Hippocampal formation (tissue), 2 donors: ENCODE results near the gene ALDOA.
A peak's percentile ranks its signal among the peaks of the same experiment; 100 is the strongest.
"Not testable (repeated sequence)": the region's sequence is repeated elsewhere in the genome, so short reads cannot be mapped to it uniquely, and the experiment has no call there.

Experiments used
- DNase-seq, 2 donors: peaks; one replicate each; lab custom pipeline; 2025; lab: John Stamatoyannopoulos, UW

The ALDOA gene

DNA sequence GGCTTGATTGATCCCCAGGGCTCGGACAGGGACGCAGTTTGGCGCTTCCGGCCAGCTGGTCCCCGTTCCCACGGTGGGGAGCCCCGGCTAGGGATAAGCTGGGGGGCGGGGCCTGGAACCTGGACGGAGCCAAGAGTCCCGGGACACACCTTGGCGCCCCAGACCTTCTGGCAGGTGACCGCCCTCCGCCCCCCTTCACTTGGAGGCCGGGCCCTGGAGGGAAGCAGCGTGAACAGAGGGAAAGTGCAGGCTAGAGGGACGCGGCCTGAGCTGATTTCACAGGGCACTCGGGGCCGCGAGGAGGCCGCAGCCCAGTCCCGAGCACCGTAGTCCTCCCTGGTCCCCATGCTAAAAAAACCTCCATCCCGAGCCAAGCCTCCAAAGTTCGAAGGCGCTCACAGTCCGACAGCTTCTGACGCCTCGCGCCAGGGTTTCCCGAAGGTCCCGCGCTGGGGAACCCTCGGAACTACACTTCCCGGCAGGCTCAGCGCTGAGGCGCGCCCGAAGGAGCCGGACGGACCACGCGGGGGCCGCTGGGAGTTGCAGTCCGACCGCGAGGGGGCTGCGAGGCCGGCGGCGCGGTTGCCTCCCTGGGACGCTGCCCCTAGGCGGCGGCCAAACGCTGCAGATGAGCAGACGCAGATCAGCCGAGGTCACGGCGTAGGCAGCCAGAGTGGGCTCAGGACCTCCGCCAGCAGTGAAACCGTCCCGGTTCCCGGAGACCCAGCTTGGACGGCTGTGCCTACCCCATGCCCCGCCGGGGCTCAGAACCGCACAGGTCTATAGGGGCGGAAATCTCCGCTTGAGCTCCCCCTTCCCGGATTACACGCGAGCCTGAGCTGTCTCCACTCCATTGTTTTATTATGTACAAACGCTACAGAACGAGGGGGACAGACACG lies 26.2 kb downstream of the ALDOA start, which contains the start of gene TBX6:
Gene TBX6, minus strand, starts transcription at position 451 of the 899 bp plus-strand sequence. CDS start 731 bp downstream, outside the sequence.
- peak; percentile 83 to 90 for DNase-seq

DNA sequence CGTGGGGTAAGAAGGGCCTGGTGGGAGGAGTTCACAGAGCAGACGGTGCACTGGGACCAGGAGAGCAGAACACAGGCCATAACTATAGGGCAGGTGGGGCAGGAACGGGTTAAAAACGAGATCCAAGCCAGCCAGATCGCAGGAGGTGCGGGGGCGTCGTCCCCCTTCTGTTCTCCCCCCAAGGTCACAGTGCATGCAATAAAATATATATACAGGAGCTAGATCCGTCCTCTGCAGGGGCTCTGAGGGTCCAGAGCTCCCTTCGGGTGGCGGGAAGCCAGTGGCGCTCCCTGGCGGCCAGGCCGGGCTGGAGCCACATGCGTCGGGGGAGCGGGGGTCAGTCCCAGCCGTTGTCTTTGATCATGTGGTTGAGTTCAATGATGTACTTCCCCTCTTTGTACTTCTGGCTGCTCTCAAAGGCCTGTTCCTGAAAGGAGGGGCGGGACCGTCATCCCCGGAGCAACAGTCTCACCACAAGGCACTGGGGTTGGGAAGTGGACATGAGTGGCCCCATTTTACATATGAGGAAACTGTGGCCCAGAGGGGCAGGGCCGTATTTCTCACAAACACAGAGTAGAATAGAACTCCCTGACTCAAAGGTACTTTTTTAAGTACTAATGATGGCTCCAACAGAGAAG lies 26.9 kb downstream of the ALDOA start:
- peak; percentile 65 to 68 for DNase-seq

DNA sequence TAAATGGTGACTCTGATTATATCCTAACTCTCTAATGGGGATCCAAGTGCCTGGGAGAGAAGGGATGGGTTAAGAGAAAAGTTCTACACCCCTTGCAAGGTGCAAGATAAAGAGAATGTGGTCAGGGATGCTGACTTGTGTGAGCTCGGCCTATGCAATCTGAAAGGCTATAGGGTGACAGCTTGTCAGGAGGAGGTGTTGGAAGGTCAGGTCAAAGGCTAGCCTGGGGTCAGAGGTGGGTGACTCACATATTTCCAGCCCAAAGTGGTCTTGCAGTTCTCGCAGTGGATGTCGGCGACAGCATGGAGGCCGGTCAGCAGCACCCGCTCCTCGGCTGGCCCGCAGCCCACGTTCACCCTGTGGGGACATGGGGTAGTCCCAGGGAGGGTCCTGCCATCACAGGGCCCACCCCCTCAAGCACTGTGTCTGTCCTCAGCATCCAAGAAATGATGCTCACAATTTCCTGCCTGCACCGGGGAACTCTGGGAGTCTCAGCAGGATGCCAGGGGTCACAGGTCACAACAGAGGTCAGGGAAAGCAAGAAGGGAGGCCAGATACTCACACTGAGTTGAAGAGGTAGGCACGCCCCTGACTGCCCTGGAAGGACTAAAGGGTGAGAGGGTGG lies 29.1 kb downstream of the ALDOA start:
- no peak for DNase-seq

DNA sequence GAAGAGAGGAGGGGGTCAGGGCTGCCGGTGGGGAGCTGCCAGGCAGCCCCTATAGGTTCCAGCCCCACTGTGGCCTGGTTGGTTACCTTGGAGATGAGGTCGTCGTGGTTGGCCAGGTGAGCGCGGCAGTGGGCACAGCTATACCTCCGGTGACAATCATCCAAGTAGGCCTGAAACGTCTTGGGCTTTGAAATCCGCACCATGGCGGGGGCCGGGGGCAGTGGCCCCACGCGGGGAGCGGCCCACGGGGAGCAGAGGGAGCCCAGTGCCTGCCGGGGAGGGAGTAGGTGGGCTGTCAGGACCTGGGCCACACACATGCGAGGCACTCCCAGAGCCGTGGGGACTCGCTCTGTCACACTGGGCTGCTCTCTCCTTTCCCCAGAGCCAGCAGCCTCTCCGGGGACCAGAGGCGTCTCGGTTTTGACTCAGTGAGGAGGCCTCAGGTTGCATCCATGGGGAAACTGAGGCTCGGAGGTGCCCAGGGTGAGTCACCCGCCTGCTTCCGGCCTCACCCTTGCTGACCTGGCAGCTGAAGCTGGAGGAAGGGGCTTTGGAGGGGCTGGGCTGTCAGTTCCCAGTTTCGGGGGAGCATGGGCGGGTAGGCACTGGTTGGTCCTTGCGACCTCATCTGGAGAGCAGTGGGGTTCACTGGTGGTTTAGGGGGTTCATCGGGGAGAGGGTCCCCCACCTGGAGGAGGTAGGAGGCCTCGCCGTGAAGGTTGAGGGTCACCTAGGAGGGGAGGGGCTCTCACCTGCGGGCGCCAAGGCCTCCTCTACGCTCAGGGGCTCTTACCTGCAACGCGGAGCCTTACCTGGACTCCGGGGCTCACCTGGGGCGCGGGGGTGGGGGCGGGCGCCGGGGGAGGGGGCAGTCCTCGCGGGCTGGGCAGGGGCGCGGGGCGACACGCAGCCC lies 29.9 kb downstream of the ALDOA start:
- DNase-seq, result peak in 1 of 2 donors; percentile 5

DNA sequence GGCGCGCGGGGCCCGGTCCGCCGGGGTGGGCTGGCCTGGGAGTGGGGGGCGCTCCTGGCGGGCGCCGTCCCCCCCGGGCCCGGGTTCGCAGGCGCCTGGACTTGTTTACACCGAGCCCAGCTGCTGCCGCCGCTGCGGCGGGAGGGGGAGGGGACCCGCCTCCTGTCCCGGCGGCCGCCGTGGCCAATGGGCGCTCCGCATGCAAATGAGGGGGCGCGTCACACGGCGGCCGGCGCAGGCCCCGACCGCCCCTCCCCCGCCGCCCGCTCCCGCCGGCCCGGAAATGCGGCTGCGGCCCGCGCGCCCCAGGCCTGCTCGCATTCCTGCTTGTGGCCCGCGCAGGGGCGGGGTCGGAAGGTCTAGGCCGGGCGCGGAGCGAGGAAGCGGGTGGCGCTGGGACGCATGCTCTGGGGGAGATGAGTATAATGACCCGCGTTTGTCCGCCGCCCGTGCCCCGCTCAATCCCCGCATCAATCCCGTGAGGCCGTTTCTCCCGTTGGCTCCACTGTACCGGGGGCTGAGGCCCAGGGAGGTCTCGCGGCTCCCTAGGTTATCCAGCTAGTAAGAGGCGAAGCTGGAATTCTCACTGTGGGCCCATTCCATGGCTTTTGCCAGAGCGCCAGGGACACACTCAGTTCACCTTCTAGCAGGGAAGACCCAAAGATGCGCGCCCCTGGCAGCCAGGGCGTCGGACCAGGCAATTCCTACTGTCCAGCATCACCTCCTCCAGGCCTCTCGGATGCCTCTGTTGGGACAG lies 30.7 kb downstream of the ALDOA start, which contains the start of gene YPEL3:
Gene YPEL3, minus strand, starts transcription at position 109 of the 757 bp plus-strand sequence. CDS start 731 bp downstream, outside the sequence.
- DNase-seq, result peak; percentile 84 to 91

DNA sequence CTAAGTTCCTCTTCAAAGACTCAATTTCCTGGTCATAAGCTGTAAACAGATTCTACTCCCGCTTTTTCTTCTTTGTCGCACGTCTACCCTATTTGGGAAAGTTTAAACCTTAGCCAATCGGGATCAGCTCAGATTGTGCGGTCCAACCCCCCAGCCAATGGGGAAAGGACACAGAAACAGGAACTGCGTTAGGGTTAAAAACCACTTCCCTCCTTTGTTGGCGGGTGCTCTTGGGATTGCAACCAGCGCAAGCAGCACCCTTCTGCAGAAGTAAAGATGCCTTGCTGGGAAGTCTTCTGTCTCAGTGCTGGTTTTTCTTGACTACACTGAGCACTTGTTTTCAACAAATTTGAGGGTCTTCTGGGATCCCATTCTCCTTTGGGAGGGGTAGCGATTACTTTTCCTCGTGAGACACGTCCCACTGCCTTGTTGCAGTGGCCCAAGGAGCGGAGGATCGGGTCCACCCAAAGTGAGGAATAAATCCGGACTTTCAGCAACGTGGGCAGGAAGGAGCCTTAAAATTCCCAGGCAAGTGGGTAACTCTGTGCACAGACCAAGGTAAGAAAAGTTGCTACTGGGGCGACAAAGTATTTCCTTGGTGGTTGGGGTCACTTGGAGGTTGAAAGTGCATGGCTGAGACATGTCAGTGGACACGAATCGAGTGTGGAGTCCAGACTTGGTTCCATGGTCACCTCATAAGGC lies 31.5 kb downstream of the ALDOA start:
- no peak for DNase-seq

DNA sequence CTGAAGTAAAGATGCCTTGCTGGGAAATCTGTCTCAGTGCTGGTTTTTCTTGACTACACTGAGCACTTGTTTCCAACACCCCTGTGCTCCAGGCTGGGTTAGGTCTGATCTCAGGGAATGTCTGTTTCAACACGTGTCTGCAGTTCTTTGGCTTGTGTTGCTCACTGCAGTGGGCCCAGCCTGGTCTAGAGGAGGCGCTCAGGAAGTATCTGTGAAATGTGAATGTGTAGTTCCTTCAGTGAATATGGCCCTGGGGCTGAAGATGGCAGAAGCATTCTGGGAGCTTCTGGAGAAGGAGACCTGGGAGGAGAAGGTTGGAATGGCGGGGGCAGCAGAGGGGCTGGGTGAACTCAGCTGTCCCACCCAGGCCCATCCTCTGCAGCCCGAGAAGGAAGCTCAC lies 38.5 kb downstream of the ALDOA start:
- DNase-seq, result no peak

DNA sequence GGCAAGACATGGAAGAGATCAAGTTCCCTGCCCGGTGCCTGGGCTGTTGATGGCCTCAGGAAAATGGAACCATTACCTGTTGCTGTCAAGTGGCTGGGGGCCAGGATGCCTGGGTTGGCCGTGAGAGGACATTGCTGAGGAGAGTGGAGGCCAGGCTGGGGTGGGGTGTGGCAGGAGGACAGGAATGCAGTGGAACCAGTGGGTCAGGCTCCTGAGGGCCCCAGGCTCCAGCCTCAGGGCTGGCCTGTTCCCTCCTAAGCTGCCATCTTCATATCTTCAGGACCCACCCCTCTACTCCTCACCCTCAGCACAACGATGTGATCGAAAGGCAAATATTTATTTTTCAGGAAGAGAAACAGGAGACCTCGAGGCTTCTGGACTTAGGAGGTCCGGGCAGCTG lies 38.9 kb downstream of the ALDOA start:
- DNase-seq, result no peak

DNA sequence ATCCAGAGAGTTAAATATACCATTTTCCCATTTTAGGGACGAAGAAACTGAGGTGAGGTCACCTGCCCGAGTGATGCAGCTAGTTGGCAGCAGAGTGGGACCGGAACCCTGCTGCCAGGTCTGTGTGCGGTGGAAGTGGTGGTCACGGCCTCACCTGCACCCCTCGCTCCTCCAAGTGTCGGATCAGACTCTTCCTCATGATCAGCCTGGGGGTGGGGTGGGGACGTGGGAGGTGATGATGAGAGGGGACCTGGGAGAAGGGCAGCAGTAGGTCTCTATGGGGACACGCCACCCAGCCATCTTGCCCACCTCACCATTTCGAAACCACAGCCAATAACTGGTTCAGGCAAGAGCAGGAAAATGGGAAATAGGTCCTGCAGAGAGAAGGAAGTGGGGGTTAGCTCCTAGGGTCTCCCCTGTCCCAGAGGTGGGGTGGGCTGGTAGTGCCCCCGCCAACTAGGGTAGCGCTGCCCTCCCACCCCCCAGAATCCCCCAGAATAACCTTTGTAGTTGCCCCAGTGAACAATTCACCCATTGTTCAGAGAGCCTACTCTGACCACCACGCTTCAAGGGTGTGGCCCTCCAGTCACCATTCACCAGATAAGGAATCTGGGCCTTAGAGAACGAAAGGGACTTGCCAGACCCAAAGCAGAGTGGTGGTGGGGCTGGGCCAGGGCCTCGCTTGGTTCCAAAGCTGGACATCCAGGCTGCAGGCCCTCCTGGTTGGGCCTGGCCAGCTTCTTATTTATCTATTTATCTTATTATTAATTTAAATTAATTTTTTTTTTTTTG lies 42.7 kb downstream of the ALDOA start:
- DNase-seq, result no peak

DNA sequence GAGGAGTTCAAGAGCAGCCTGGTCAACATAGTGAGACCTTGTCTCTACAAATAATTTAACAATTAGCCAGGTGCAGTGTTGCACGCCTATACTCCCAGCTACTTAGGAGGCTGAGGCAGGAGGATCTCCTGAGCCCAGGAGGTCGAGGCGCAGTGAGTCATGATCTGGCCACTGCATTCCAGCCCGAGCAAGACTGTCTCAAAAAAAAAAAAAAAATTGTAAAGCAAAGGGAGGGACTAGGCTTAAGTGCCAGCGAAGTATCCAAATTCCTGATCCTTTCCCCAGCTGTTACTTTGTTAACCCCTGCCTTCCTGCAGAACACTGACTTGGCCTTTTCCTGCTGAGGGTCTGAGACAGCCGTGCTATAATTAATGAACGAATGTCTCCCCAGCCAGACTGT lies 45.1 kb downstream of the ALDOA start:
- DNase-seq, result no peak

DNA sequence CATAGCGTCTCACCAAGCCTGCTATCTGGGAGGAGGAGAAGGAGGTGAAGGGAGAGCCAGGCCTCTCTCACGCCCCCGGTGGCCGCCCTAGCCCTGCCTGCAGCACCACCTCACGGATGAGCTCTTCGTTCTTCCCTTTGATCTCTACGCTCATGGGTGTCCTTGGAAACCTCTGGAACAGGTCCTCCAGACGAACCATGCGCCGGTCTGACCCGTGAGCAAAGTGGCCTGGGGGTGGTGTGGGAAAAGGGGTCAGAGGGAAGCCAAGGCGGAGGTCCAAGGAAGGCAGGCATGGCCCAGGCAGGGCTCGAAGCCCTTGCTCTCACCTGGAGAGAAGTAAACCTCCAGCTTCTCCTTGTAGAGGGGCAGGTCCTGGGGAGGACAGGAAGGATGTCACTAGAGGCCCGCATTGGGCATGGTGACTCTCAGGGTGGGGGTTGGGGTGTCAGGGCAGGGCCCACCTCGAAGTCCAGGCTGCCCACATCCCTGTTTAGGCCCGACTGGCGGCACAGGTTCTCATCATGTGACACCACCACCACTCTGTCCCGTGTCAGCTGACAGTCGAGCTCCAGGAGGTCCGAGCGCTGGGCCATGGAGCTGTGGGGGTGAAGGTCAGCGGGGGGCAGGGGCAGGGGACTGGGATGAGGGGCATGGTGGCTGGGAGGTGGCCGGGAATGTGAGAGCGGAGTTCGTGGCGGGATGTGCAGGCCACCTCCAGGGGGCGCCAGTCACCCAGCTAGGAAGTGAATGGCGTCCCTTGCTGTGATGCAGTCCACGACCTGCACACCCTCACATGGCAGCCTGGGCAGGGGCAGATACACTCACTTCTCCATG lies 46.9 kb downstream of the ALDOA start:
- no peak for DNase-seq

DNA sequence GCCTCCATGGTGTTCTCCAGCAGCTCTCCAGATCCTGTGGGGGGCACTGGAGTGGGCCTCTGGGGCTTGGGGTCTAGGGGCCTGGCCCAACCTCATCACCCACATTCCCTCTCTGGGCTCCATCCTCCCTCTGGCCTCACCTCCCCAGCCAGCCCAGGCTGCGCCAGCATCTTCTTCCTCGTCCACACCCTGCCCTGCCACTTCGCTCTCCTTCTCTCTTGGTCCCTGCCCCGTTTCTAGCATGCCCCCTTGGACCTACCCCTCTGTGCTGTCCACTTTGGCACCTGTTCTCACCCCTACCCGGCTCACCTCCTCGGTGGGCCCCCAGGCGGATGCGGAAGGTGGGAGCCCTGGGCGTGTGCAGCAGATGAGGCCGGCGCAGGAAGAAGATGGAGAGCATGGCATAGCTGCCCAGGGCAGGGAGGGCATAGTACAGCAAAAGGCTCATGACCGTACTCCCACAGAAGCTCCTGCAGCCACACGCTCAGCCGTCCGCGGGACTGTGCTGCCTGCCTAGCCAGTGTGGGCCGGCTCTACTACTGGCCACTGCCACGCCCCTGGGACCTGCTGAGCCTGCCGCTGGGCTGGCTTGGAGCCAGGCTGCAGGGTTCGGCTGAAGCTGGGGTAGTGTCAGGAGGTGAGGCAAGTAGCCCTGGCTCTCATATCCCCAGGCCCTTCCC lies 47.6 kb downstream of the ALDOA start, which contains the start of gene GDPD3:
Gene GDPD3, minus strand, starts transcription at position 507 of the 680 bp plus-strand sequence. Its CDS starts 59 bp downstream, at position 448.
- no peak for DNase-seq

DNA sequence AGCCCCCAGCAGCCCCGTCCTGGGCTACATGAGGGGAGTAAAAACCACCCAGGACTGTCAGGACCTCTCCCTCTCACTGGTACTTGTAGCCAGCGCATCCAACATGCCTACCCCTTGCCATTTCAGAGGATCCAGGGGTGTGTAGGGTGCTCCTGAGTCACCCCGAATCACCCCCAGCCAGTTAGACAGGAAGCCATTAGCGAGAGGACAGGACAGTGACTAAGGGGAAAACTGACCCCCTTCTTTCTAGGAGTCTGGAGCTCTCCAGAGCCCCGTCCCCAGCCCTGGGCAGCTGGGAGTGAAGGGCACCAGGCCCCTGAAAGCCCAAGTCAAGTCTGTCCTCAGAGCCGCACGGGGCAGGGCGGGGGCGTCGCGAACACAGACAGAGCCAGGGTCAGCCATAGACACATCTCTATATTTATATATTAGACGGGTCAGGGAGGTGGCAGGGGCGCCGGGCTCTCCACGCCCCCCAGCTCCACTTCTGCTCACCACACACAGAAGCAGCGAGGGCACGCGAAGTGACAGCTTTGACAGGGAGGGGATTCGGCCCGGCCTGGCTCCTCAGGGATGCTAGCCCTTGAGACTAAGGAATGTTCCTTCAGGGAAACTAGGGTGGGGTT lies 48.3 kb downstream of the ALDOA start:
- DNase-seq, result no peak

DNA sequence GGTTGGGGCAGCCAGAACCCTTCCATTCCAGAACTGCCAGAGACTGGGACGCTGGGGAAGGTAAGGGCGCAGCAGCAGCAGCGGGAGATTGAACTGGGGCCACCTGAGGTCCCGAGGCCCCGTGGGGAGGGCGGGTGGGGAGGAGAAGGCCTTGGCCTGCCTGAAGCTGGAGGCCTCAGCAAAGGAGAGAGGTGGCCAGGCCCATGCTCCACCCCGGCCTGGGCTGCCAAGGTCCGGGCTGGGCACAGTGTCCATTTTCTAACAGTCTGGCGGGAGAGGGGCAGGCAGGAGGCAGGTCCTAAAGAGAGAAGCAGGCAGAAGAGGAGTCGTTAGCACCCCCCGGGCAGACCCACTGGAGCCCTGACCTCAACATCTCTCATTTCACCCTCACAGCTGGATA lies 48.9 kb downstream of the ALDOA start:
- DNase-seq, result no peak

DNA sequence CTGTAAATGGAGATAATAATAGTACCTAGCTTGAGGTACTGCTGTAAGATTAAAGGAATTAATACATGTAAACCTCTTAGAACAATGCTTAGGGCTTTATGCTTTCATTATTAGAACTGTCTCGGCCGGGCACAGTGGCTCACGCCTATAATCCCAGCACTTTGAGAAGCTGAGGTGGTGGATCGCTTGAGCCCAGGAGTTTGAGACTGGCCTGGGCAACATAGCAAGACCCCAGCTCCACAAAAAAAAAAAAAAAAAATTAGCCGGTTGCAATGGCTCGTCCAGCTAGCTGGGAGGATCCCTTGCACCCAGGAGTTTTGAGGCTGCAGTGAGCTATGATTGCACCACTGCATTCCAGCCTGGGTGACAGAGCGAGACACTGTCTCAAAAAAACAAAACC lies 49.3 kb downstream of the ALDOA start:
- not testable (repeated sequence) for DNase-seq

DNA sequence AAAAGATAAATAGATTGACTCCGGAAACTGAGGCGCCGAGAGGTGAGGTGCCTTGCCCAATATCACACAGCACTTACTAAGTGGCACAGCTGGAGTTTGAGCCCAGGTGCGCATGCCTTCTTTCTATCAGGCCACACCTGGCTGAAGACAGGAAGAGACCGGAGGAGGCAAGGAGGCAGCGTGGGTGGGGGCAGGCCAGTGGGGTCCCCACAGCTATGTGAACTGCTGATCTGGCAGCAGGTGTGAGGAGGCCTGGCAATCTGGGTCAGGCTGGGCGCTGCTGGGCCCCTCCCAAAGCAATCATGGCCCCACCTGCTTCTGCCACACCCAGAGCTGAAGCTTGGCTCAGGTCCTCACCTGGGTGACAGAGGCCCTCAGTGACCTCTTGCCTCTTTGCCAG lies 49.7 kb downstream of the ALDOA start:
- DNase-seq, result no peak
